Measurements from ENCODE around the gene THSD4.

THSD4 gene

DNA sequence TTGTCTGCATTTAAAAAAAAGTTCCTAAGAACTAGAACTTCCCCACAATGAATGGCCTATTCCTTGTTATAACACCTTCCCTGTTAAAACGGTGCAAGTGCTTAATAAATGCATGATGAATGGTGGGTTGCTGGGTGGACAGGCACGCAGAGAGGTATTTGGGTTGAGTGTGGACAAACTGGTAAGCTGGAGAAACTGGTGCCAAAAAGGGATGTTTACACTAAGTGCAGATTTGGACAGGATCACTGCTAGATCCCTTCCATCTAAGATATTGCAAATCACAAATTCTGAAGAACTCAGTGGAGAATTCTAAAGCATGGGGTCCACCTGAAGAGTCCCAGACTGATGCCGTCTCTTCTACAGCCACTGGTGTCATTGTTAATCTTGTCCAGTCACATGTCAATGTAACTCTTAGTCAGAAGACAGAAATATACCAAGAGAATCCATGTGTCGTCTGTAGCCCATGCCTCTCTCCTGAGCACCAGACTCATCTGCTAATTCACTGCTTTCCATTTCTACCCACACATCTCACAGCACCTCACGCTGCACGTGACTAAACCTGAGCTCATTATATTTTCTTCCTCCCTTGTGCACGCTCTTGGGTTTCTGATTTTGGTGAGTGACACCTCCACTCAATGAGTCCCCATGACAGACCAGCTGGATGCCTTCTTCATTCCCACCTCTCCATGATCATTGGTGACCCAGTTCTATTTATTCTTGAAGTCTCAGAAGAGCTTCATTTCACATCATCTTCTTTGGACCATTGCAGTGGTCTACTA, 328.9 kb downstream of the THSD4 start:
- no peak overlapping the region for H3K27ac ChIP-seq
- TF ChIP-seq, protein P1, sequence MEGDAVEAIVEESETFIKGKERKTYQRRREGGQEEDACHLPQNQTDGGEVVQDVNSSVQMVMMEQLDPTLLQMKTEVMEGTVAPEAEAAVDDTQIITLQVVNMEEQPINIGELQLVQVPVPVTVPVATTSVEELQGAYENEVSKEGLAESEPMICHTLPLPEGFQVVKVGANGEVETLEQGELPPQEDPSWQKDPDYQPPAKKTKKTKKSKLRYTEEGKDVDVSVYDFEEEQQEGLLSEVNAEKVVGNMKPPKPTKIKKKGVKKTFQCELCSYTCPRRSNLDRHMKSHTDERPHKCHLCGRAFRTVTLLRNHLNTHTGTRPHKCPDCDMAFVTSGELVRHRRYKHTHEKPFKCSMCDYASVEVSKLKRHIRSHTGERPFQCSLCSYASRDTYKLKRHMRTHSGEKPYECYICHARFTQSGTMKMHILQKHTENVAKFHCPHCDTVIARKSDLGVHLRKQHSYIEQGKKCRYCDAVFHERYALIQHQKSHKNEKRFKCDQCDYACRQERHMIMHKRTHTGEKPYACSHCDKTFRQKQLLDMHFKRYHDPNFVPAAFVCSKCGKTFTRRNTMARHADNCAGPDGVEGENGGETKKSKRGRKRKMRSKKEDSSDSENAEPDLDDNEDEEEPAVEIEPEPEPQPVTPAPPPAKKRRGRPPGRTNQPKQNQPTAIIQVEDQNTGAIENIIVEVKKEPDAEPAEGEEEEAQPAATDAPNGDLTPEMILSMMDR (conservative IDR thresholded peaks at IDR 0.05): no peak
- no peak for TF ChIP-seq ZFX (IDR thresholded peaks at IDR 0.05)

DNA sequence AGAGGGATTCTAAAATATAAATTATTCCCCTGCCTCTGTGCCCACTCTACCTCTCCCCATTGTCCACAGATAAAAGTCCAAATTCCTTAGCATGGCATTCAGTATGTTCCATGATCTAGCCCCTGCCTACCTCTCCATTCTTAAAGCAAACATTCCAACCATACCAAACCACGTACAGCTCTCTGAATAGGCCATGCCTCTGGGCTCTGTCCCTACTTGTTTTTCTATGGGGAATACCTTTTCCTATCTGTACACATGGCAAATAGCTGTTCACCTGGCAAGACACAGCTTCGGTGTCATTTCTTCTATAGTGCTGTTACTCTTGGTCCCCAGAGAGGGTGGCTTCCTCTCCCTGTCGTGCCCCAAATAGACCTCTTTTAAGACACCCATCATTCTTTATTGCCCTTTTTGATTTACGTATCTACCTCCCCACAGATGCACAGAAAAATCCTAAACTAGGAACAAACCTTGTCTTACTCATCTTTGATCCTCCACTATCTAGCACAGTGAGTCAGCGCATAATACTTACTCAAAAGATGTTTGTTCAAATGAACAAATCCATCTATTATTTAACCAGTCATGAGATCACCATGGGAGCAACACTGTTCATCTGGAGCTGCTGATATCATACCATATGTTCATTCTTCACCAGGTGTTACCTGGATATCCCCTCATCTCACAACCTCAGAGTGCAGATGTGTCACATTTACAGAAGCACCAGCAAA, 329.8 kb downstream of the THSD4 start:
- TF ChIP-seq, protein P1 (conservative IDR thresholded peaks at IDR 0.05): no peak
- no peak for TF ChIP-seq ZFX (IDR thresholded peaks at IDR 0.05)
- H3K27ac ChIP-seq: no peak overlapping the region

DNA sequence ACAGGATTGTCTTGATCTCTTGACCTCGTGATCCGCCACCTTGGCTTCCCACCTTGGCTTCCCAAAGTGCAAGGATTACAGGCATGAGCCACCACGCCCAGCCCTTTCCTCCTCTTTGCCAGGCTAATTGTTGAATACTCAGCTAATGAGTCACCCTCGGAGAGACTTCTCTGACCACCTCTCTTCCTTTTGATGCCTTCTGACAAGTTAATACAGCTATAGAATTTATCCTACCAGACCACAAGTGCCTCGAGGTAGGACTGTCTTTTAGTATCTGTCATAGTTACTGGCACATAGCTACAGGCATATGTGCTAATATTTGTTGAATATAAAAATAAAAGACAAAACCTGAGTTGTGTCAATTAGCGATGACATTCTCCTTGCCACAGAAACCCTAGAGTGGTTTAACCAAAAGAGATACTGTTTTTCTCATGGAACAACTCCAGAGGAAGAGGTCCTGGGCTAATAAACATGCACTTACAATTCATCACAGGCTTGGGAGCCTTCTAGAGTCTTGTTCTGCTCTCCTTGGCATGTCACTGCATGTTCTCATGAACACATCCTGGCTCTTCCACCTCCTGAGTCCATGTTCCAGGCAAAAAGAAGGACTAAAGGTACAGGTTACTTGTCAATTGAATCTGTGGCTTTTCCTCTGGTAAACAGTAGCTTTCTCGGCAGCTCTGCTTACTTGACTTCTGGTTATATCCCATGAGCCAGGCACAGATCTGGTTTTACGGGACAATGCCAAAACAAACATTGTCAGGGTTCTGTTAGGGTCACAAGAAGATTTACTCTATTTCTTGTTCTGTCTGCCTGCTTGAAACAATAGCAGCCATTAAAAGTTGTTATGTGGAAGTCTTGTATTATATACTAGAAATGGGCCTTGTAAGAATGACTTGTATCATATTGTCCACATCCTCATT, 332.3 kb downstream of the THSD4 start:
- no peak overlapping the region for H3K27ac ChIP-seq
- TF ChIP-seq, protein P1 (conservative IDR thresholded peaks at IDR 0.05): no peak
- no peak for TF ChIP-seq ZFX (IDR thresholded peaks at IDR 0.05)

GRCh38 chr15:71448688-71449114, 333.4 kb downstream of the THSD4 start:
- TF ChIP-seq, protein P1 (conservative IDR thresholded peaks at IDR 0.05): peak; percentile 96
- TF ChIP-seq ZFX (IDR thresholded peaks at IDR 0.05): no peak
- H3K27ac ChIP-seq: no peak overlapping the region

- TF ChIP-seq, protein P1 (conservative IDR thresholded peaks at IDR 0.05): no peak
- TF ChIP-seq ZFX (IDR thresholded peaks at IDR 0.05): no peak
- H3K27ac ChIP-seq: no peak overlapping the region
Observed at GRCh38 chr15:71449363-71449762, 334.1 kb downstream of the THSD4 start.

DNA sequence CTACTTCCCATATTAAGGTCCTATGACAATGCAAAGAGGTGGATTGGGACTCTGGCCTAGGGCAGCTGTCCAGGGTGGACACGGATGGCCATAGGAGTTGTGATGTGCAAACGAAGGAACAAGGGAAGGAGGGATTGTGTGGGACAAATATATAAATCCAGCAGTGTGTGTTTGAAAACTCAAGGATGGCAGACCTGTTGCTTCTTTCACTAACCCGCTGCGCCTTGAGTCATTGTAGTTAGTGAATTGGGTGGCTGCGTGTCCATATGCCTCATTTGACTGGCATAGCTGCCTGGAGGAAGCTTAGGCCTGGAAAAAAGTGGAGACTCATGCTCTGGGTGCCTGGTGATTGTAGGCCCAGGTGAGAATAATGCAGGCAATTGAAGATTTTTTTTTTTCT, 334.7 kb downstream of the THSD4 start:
- no peak overlapping the region for H3K27ac ChIP-seq
- TF ChIP-seq ZFX (IDR thresholded peaks at IDR 0.05): no peak
- TF ChIP-seq, protein P1 (conservative IDR thresholded peaks at IDR 0.05): no peak

Measured in C4-2B (cell line).